ENCODE results near the gene ZMIZ1.

DNA sequence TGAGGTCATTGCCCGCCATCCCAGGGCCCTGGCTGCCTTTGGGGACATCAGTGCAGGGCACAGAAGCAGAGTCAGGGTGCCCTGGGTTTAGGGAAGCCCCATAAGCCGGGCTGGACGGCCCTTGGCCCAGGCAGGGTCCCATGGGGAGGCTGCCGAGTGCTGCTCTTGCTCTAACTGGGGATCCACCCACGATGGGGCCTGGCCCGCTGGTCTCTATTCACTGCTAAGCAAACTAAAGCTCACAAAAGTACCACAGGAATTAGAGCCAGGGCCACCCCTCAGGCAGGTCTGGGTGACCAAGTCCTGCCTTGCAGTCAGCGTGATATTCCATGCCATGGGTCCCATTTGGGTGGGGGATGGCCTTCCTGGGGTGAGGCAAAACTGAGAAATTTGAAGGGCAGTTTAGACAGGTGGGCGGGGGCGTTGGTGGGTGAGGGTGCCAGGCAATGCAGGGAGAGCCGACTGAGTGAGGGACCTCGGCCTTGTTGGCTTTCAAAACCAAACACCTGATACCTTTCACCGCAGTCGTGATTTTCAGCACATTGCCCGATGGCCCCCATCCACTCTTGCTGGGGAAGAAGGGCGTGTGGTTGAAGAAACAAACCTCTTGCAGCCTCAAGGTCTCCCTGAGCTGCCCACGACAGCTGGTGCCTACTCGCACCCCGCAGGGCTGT, 185.7 kb downstream of the ZMIZ1 start:
- TF ChIP-seq POLR2AphosphoS5 (IDR thresholded peaks at IDR 0.05) (no peak), EP300 (IDR thresholded peaks at IDR 0.05) (no peak), POLR2A (IDR thresholded peaks at IDR 0.05) (no peak)
- TF ChIP-seq, protein P1, sequence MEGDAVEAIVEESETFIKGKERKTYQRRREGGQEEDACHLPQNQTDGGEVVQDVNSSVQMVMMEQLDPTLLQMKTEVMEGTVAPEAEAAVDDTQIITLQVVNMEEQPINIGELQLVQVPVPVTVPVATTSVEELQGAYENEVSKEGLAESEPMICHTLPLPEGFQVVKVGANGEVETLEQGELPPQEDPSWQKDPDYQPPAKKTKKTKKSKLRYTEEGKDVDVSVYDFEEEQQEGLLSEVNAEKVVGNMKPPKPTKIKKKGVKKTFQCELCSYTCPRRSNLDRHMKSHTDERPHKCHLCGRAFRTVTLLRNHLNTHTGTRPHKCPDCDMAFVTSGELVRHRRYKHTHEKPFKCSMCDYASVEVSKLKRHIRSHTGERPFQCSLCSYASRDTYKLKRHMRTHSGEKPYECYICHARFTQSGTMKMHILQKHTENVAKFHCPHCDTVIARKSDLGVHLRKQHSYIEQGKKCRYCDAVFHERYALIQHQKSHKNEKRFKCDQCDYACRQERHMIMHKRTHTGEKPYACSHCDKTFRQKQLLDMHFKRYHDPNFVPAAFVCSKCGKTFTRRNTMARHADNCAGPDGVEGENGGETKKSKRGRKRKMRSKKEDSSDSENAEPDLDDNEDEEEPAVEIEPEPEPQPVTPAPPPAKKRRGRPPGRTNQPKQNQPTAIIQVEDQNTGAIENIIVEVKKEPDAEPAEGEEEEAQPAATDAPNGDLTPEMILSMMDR (IDR thresholded peaks at IDR 0.05): no peak
